Measurements from ENCODE around the gene NSUN7. TPM values are rescaled to one million over a fixed set of nuclear protein-coding genes. Genes with fewer than 3 reads are reported as not detected.
"Not testable (repeated sequence)": the region's sequence is repeated elsewhere in the genome, so short reads cannot be mapped to it uniquely, and the experiment has no call there.

Gene NSUN7
- 10 to 100 TPM in 1 of 2 donors, 1 to 10 TPM in 1; 6.8 to 21.8 TPM for total RNA-seq

DNA sequence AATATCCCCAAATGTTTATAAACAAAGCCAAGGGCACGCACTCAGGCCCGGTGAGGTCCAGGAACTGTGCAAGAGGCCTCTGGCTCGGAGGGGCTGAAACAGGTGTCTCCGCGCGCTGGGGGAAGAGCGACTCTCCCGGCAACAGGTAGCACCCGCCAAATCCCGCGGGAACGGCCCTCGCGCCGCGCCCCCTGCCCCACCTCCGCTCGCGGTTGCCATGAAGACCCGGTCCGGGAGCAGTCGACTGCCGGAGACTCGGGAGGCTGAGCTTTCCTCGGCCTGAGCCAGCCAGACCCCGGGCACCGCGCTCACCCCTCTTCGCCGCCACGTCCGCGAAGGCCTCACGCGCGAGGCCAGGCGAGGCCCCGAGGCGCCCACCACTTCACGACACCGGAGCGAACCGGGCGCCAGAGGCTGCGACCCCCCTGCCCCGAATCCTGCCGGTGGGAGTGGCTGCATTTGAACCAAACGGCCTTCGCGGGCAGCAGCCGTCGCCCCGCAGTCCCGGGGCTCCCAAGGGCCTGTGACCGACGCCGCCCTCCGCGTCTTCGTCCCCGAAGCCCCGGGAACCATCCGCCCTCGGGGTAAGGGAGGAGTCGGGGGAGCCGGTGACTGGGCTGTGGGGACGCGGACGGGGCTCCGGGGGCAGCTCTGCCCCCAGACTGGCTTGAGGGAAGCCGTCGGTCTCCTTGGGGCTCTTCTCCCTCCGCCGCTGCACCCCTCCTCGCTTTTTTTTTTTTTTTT lies at the start of gene NSUN7:
Gene NSUN7, plus strand, starts transcription at position 239 of the 744 bp plus-strand sequence. CDS start 739 bp downstream, outside the sequence.
- H3K9me3 ChIP-seq: no peaks in the 10 kb centered on the region
- ATAC-seq (ENCODE audit: insufficient number of reproducible peaks, low FRiP score, low read depth) (no peak), DNase-seq (ENCODE audit: low spot score) (no peak)
- H3K4me3 ChIP-seq: peak within 1 kb of the TSS; percentile 91
- H3K36me3 ChIP-seq: no peaks in the 10 kb centered on the region
- no peak for TF ChIP-seq CTCF (IDR thresholded peaks at IDR 0.05)
- peaks cover 0 to 5% of the 10 kb centered on the region in 2 donors for H3K4me1 ChIP-seq (ENCODE audit: control insufficient read depth in 1 of 2, low read depth in 2 of 2)
- H3K27me3 ChIP-seq (replicated peaks; ENCODE audit: insufficient read depth): no peaks in the 10 kb centered on the region
- H3K27ac ChIP-seq: peak within 1 kb of the TSS; percentile 60 to 61

GRCh38 chr4:40702137-40702799 lies 47.5 kb upstream of the NSUN7 start:
- Histone ChIP-seq H3K9me3 (no peaks in the 10 kb centered on the region), H3K4me3 (no peak overlapping the region), H3K27me3 (replicated peaks; ENCODE audit: insufficient read depth) (no peaks in the 10 kb centered on the region), H3K36me3 (no peaks in the 10 kb centered on the region), H3K4me1 (ENCODE audit: control insufficient read depth in 1 of 2, low read depth in 2 of 2) (no peaks in the 10 kb centered on the region), H3K27ac (no peak overlapping the region)
- DNase-seq (ENCODE audit: low spot score) (no peak), ATAC-seq (ENCODE audit: insufficient number of reproducible peaks, low FRiP score, low read depth) (no peak)
- TF ChIP-seq CTCF (IDR thresholded peaks at IDR 0.05): no peak

- no peaks in the 10 kb centered on the region for H3K9me3 ChIP-seq
- no peak overlapping the region for H3K27ac ChIP-seq
- H3K4me3 ChIP-seq: no peak overlapping the region
- no peak for DNase-seq (ENCODE audit: low spot score)
- H3K36me3 ChIP-seq: no peaks in the 10 kb centered on the region
- H3K4me1 ChIP-seq (ENCODE audit: control insufficient read depth in 1 of 2, low read depth in 2 of 2): no peaks in the 10 kb centered on the region
- ATAC-seq (ENCODE audit: insufficient number of reproducible peaks, low FRiP score, low read depth): no peak
- no peak for TF ChIP-seq CTCF (IDR thresholded peaks at IDR 0.05)
- no peaks in the 10 kb centered on the region for H3K27me3 ChIP-seq (replicated peaks; ENCODE audit: insufficient read depth)
Measured at GRCh38 chr4:40702800-40703151, 47.0 kb upstream of the NSUN7 start.

GRCh38 chr4:40704073-40704472 lies 45.7 kb upstream of the NSUN7 start:
- no peak for DNase-seq (ENCODE audit: low spot score)
- no peak overlapping the region for H3K4me3 ChIP-seq
- ATAC-seq (ENCODE audit: insufficient number of reproducible peaks, low FRiP score, low read depth): no peak
- no peaks in the 10 kb centered on the region for H3K9me3 ChIP-seq
- no peaks in the 10 kb centered on the region for H3K27me3 ChIP-seq (replicated peaks; ENCODE audit: insufficient read depth)
- no peaks in the 10 kb centered on the region for H3K36me3 ChIP-seq
- no peak overlapping the region for H3K27ac ChIP-seq
- H3K4me1 ChIP-seq (ENCODE audit: control insufficient read depth in 1 of 2, low read depth in 2 of 2): no peaks in the 10 kb centered on the region
- no peak for TF ChIP-seq CTCF (IDR thresholded peaks at IDR 0.05)

DNA sequence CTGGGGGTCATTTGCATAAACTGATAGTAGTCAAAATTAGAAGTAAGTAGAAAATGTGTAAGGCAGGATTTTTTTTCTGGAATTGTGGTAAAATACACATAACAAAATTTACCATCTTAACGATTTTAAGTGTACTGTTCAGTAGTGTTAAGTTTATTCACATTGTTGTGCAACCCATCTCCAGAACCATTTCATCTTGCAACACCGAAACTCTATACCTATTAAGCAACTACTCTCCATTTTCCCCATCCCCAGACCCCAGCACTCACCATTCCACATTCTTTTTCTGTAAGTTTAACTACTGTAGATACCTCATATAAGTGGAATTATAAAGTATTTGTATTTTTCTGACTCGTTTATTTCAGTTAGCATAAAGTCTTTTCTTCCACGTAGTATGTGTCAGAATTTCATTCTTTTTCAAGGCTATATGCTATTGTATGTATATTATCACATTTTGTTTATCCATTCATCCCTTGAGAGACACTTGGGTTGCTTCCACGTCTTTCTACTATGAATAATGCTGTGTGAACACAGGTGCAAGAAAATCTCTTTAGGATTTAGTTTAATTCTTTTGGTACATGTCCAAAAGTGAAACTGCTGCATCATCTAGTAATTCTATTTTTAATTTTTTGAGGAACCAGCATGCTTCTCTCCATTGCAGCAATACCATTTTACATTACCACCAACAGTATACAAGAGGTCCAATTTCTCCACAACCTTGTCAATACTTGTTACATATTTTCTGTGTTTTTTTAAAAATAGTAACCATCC lies 39.1 kb upstream of the NSUN7 start:
- no peak for TF ChIP-seq CTCF (IDR thresholded peaks at IDR 0.05)
- DNase-seq (ENCODE audit: low spot score) (no peak), ATAC-seq (ENCODE audit: insufficient number of reproducible peaks, low FRiP score, low read depth) (no peak)

GRCh38 chr4:40713001-40713400 lies 36.8 kb upstream of the NSUN7 start:
- DNase-seq (ENCODE audit: low spot score); ATAC-seq (ENCODE audit: insufficient number of reproducible peaks, low FRiP score, low read depth); H3K4me3 ChIP-seq; H3K36me3 ChIP-seq; H3K27me3 ChIP-seq (replicated peaks; ENCODE audit: insufficient read depth); H3K27ac ChIP-seq; H3K9me3 ChIP-seq; H3K4me1 ChIP-seq (ENCODE audit: control insufficient read depth in 1 of 2, low read depth in 2 of 2): not testable (repeated sequence)

More for the DNA sequence above, 39.1 kb upstream of the NSUN7 start:
- H3K4me1 ChIP-seq (ENCODE audit: control insufficient read depth in 1 of 2, low read depth in 2 of 2): no peaks in the 10 kb centered on the region
- no peaks in the 10 kb centered on the region for H3K36me3 ChIP-seq
- H3K9me3 ChIP-seq: no peaks in the 10 kb centered on the region
- no peaks in the 10 kb centered on the region for H3K27me3 ChIP-seq (replicated peaks; ENCODE audit: insufficient read depth)
- H3K4me3 ChIP-seq: peak overlapping the region; percentile 46
- H3K27ac ChIP-seq: no peak overlapping the region

Data from thoracic aorta (tissue), 2 donors.